ENCODE data around the gene FZR1. TPM values are rescaled to one million over a fixed set of nuclear protein-coding genes. Genes with fewer than 3 reads are reported as not detected.

Gene FZR1
- total and polyA plus RNA-seq, 2 of the 8 experiments (the other 6 are each of a cell fraction or from before 2014, with no cell fraction given) = 21.6 to 35.5 TPM

DNA sequence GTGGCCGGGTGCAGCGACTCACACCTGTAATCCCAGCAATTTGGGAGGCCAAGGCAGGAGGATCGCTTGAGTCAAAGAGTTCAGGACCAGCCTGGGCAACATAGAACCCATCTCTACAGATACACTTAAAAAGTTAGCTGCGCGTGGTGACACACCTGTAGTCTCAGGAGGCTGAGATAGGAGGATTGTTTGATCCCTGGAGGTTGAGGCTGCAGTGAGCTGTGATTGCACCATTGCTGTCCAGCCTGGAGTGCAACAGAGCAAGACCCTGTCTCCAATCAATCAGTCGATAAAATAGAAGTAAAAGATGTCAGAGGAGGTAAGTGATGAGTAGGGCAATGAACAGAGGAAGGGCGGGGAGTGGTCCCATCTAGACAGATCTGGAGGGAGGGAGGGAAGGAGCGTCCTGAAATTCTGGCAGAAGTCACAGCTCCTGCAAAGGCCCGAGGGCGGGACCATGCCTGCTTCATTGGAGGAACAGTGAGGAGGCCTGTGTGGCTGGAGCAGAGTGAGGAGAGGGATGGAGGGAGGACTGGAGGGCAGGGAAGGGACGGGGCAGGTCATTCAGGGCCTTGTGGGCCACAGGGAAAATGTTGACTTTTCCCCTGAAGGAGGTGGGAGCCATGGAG lies 35.5 kb upstream of the FZR1 start (continued):
- TF ChIP-seq HDAC6 (IDR thresholded peaks at IDR 0.05; ENCODE audit: low read depth, low read length) (no peak), SAP30 (IDR thresholded peaks at IDR 0.05; ENCODE audit: insufficient read depth, insufficient replicate concordance, low read length) (no peak), CBX8 (IDR thresholded peaks at IDR 0.05; ENCODE audit: borderline replicate concordance, low read depth, low read length) (no peak), CTBP2 (IDR thresholded peaks at IDR 0.05; ENCODE audit: borderline replicate concordance, insufficient read depth, insufficient read length, low read length) (no peak), SIX5 (IDR thresholded peaks at IDR 0.05; ENCODE audit: low read depth, low read length) (no peak), TAF1 (IDR thresholded peaks at IDR 0.05; ENCODE audit: low read depth, low read length) (no peak)
